HepG2 (cell line): ENCODE results near the gene ATL2. TPM values are rescaled to one million over a fixed set of nuclear protein-coding genes. Genes with fewer than 3 reads are reported as not detected.

Experiments used
- CREB1 ChIP-seq, 2 experiments: fragments of 450-650 bp in 1 of 2; IDR thresholded peaks; 2 replicates each; pipeline ENCODE4 v1.6.1; 2016 to 2017; ENCODE audit warnings: control low read depth in 1 of 2, mild to moderate bottlenecking in 1 of 2, missing compliant biosample characterization in 1 of 2, missing genetic modification characterization in 1 of 2
- DPF2 ChIP-seq: sonication (generic); formaldehyde crosslinking; IDR thresholded peaks from 2 replicates; pipeline ENCODE4 v1.4.0; 2020; ENCODE audit warnings: mild to moderate bottlenecking, low read depth, missing genetic modification reagents, borderline replicate concordance
- FOXA3 ChIP-seq: IDR thresholded peaks from 2 replicates; pipeline ENCODE4 v1.6.1; 2016; ENCODE audit warnings: missing genetic modification reagents, missing compliant biosample characterization
- FOXK2 ChIP-seq: fragments of 450-650 bp; IDR thresholded peaks from 2 replicates; pipeline ENCODE4 v1.6.1; 2016
- HNF4A ChIP-seq: sonication (generic); formaldehyde crosslinking; IDR thresholded peaks from 2 replicates; pipeline ENCODE4 v1.4.0; 2020; ENCODE audit warnings: missing genetic modification reagents
- MTERF4 ChIP-seq: sonication (generic); formaldehyde crosslinking; IDR thresholded peaks from 2 replicates; pipeline ENCODE4 v1.8.0; 2023; ENCODE audit warnings: mild to moderate bottlenecking, missing genetic modification reagents
- MTF2 ChIP-seq: sonication (generic); formaldehyde crosslinking; IDR thresholded peaks from 2 replicates; pipeline ENCODE4 v1.5.0; 2020; ENCODE audit warnings: missing genetic modification reagents, borderline replicate concordance
- MYNN ChIP-seq: sonication (generic); formaldehyde crosslinking; IDR thresholded peaks from 2 replicates; pipeline ENCODE4 v1.4.0; 2020; ENCODE audit warnings: mild to moderate bottlenecking, low read depth, missing genetic modification reagents
- NFIC ChIP-seq: IDR thresholded peaks from 2 replicates; pipeline ENCODE4 v1.6.1; 2012; ENCODE audit warnings: mild to moderate bottlenecking, low read length, inconsistent platforms
- NR2F2 ChIP-seq: IDR thresholded peaks from 2 replicates; pipeline ENCODE4 v1.6.1; 2012; ENCODE audit warnings: low read depth, inconsistent platforms, borderline replicate concordance
- PAWR ChIP-seq: sonication (generic); formaldehyde crosslinking; IDR thresholded peaks from 2 replicates; pipeline ENCODE4 v1.4.0; 2020; ENCODE audit warnings: missing genetic modification reagents, mild to moderate bottlenecking, borderline replicate concordance
- PHF21A ChIP-seq: sonication (generic); formaldehyde crosslinking; IDR thresholded peaks from 2 replicates; pipeline ENCODE4 v1.5.0; 2020; ENCODE audit warnings: mild to moderate bottlenecking, missing genetic modification reagents
- PRMT3 ChIP-seq: sonication (generic); formaldehyde crosslinking; IDR thresholded peaks from 2 replicates; pipeline ENCODE4 v1.8.1; 2022; ENCODE audit warnings: low read depth, mild to moderate bottlenecking, moderate library complexity, missing genetic modification reagents, borderline replicate concordance
- SALL1 ChIP-seq: sonication (generic); formaldehyde crosslinking; IDR thresholded peaks from 2 replicates; pipeline ENCODE4 v1.8.0; 2022; ENCODE audit warnings: mild to moderate bottlenecking, missing genetic modification reagents
- SIX4 ChIP-seq: sonication (generic); formaldehyde crosslinking; IDR thresholded peaks from 2 replicates; pipeline ENCODE4 v1.4.0; 2020; ENCODE audit warnings: missing genetic modification reagents
- ZFP62 ChIP-seq: sonication (generic); formaldehyde crosslinking; IDR thresholded peaks from 2 replicates; pipeline ENCODE4 v1.4.0; 2020; ENCODE audit warnings: missing genetic modification reagents
- ZFY ChIP-seq: sonication (generic); formaldehyde crosslinking; IDR thresholded peaks from 2 replicates; pipeline ENCODE4 v1.4.0; 2020; ENCODE audit warnings: missing genetic modification reagents
- ZMAT3 ChIP-seq: sonication (generic); formaldehyde crosslinking; conservative IDR thresholded peaks from 2 replicates; pipeline ENCODE4 v1.7.0; 2021; ENCODE audit warnings: missing genetic modification reagents
- ZMYM4 ChIP-seq: sonication (generic); formaldehyde crosslinking; IDR thresholded peaks from 2 replicates; pipeline ENCODE4 v1.8.1; 2023; ENCODE audit warnings: mild to moderate bottlenecking, missing genetic modification reagents
- ZNF44 ChIP-seq: sonication (generic); formaldehyde crosslinking; IDR thresholded peaks from 2 replicates; pipeline ENCODE4 v1.5.1; 2020; ENCODE audit warnings: mild to moderate bottlenecking, missing genetic modification reagents
- ZNF678 ChIP-seq: sonication (generic); formaldehyde crosslinking; IDR thresholded peaks from 2 replicates; pipeline ENCODE4 v1.4.0; 2020; ENCODE audit warnings: mild to moderate bottlenecking, missing genetic modification reagents
- ZNF770 ChIP-seq: sonication (generic); formaldehyde crosslinking; IDR thresholded peaks from 2 replicates; pipeline ENCODE4 v1.5.0; 2020; ENCODE audit warnings: mild to moderate bottlenecking, missing genetic modification reagents
- ZNF776 ChIP-seq: sonication (generic); formaldehyde crosslinking; IDR thresholded peaks from 2 replicates; pipeline ENCODE4 v1.4.0; 2020; ENCODE audit warnings: mild to moderate bottlenecking, missing genetic modification reagents
- ZNF788 ChIP-seq: sonication (generic); formaldehyde crosslinking; IDR thresholded peaks from 2 replicates; pipeline ENCODE4 v1.5.0; 2020; ENCODE audit warnings: mild to moderate bottlenecking, missing genetic modification reagents, borderline replicate concordance
- ZNF790 ChIP-seq: sonication (generic); formaldehyde crosslinking; IDR thresholded peaks from 2 replicates; pipeline ENCODE4 v1.8.0; 2022; ENCODE audit warnings: missing genetic modification reagents, mild to moderate bottlenecking, borderline replicate concordance
- polyA plus RNA-seq, 8 experiments: library from polyadenylated mRNA; depleted of rRNA in 3 of 8; stranded (reverse) in 7 of 8; unstranded in 1 of 8; fragments of >200 nt; fragmentation: Illumina TruSeq in 4 of 8; extraction: Trizol in 4 of 8; gene quantifications; 2 replicates each; pipeline versions ENCODE4 v1.2.1 to v1.2.3, GENCODE V29; 2011 to 2016; ENCODE audit warnings: low read depth in 4 of 8, missing spikeins in 1 of 8, mixed read lengths in 1 of 8; ENCODE audit not compliant: insufficient read depth in 1 of 8
- total RNA-seq, 5 experiments: library from RNA; depleted of rRNA; stranded (reverse); fragments of >200 nt; fragmentation: Illumina TruSeq; extraction: Trizol; gene quantifications; 2 replicates each; pipeline ENCODE4 v1.2.3, GENCODE V29; 2016; ENCODE audit warnings: low read depth in 1 of 5
- TF ChIP-seq, protein P1 (sequence below): sonication (generic); formaldehyde crosslinking; conservative IDR thresholded peaks from 2 replicates; pipeline ENCODE4 v1.4.0; 2020; ENCODE audit warnings: missing genetic modification reagents

ATL2 gene
- total and polyA plus RNA-seq, 2 of the 13 experiments (the other 11 are each of a cell fraction or from before 2014, with no cell fraction given), result 56.5 to 119 TPM

- TF ChIP-seq, protein P1, sequence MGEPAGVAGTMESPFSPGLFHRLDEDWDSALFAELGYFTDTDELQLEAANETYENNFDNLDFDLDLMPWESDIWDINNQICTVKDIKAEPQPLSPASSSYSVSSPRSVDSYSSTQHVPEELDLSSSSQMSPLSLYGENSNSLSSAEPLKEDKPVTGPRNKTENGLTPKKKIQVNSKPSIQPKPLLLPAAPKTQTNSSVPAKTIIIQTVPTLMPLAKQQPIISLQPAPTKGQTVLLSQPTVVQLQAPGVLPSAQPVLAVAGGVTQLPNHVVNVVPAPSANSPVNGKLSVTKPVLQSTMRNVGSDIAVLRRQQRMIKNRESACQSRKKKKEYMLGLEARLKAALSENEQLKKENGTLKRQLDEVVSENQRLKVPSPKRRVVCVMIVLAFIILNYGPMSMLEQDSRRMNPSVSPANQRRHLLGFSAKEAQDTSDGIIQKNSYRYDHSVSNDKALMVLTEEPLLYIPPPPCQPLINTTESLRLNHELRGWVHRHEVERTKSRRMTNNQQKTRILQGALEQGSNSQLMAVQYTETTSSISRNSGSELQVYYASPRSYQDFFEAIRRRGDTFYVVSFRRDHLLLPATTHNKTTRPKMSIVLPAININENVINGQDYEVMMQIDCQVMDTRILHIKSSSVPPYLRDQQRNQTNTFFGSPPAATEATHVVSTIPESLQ (CRISPR knock-in tag), result 0 out of 2 replicates have a peak, but pooled peaks have one; percentile 54
- no peak for TF ChIP-seq MTERF4
- peak; percentile 57 for TF ChIP-seq PHF21A
- peak; percentile 64 for TF ChIP-seq FOXA3
- TF ChIP-seq ZFY (CRISPR knock-in tag), result no peak; the same call in 1 of the 2 replicates
- TF ChIP-seq ZMAT3 (CRISPR knock-in tag), result peak; percentile 94
- TF ChIP-seq NFIC, result no peak
- peak; percentile 79 for TF ChIP-seq ZNF788
- peak; percentile 58; the same call in 1 of the 2 replicates for TF ChIP-seq FOXK2
- TF ChIP-seq CREB1 (IDR thresholded peaks at IDR 0.05), result peak; percentile 90
- TF ChIP-seq CREB1 (CRISPR knock-in tag; IDR thresholded peaks at IDR 0.05), result peak; percentile 95
- TF ChIP-seq MYNN (CRISPR knock-in tag), result 0 out of 2 replicates have a peak, but pooled peaks have one; percentile 64
- TF ChIP-seq ZNF678 (CRISPR knock-in tag), result no peak
- no peak for TF ChIP-seq NR2F2
- no peak for TF ChIP-seq DPF2 (CRISPR knock-in tag)
- TF ChIP-seq HNF4A (CRISPR knock-in tag), result no peak; the same call in 1 of the 2 replicates
- peak; percentile 13; the same call in 1 of the 2 replicates for TF ChIP-seq SIX4 (CRISPR knock-in tag)
- TF ChIP-seq ZMYM4 (CRISPR knock-in tag), result peak; percentile 99
- TF ChIP-seq ZNF44 (CRISPR knock-in tag), result no peak
- TF ChIP-seq PRMT3 (CRISPR knock-in tag), result peak; percentile 81; the same call in 1 of the 2 replicates
- TF ChIP-seq SALL1 (CRISPR knock-in tag), result peak; percentile 42; the same call in 1 of the 2 replicates
- peak; percentile 84 for TF ChIP-seq ZNF776 (CRISPR knock-in tag)
- TF ChIP-seq ZFP62, result 0 out of 2 replicates have a peak, but pooled peaks have one; percentile 81
- 0 out of 2 replicates have a peak, but pooled peaks have one; percentile 47 for TF ChIP-seq PAWR (CRISPR knock-in tag)
- peak; percentile 72; the same call in 1 of the 2 replicates for TF ChIP-seq MTF2 (CRISPR knock-in tag)
- no peak for TF ChIP-seq ZNF790 (CRISPR knock-in tag)
- TF ChIP-seq ZNF770 (CRISPR knock-in tag), result peak; percentile 5; the same call in 1 of the 2 replicates
These were observed at the start of gene ATL2 (continued) for GRCh38 chr2:38377050-38377828.
